A549 (cell line): ENCODE measurements around the gene ASTN1. TPM values are rescaled to one million over a fixed set of nuclear protein-coding genes. Genes with fewer than 3 reads are reported as not detected.

Experiments used
- ATAC-seq, 2 experiments: fragments of 200-7000 bp in 1 of 2; fragments of >200 bp in 1 of 2; cut with Nextera tagmentation in 1 of 2; cut with Tn5 transposase in 1 of 2; 3 replicates each; pipeline versions ENCODE4 v1.8.0 to v1.9.1; 2018 to 2020; ENCODE audit warnings: mild to moderate bottlenecking in 1 of 2, moderate library complexity in 1 of 2
- CTCF ChIA-PET: fragments of 300-600 bp; sonication (Branson Sonifier 250); formaldehyde crosslinking; extraction: SDS; loops from one replicate; lab custom pipeline; 2021; ENCODE audit warnings: antibody characterized with exemption, inconsistent platforms; lab: Yijun Ruan, JAX
- POLR2A ChIA-PET: fragments of 350-600 bp; formaldehyde crosslinking; extraction: SDS; loops from one replicate; lab custom pipeline; 2021; ENCODE audit warnings: antibody characterized with exemption, inconsistent platforms; lab: Yijun Ruan, JAX
- DNase-seq, 2 experiments: peaks; one replicate each; pipeline versions ENCODE4 v3.0.0 to v3.0.0-alpha.2; 2011 to 2016; ENCODE audit warnings: low read depth in 1 of 2, low spot score in 1 of 2
- FAIRE-seq: peaks from 2 replicates; lab custom pipeline; 2011; peaks lifted over from hg19 to GRCh38; lab: Jason Lieb, UNC
- H3K27ac ChIP-seq, 2 experiments: fragments of >200 bp; sonication (Bioruptor Twin); formaldehyde crosslinking; 3 replicates each; pipeline ENCODE4 v1.5.1; 2016 to 2017
- H3K4me1 ChIP-seq: fragments of >200 bp; sonication (Bioruptor Twin); formaldehyde crosslinking; 3 replicates; pipeline ENCODE4 v1.6.1; 2016
- H3K4me2 ChIP-seq: fragments of >200 bp; sonication (Bioruptor Twin); formaldehyde crosslinking; 3 replicates; pipeline ENCODE4 v1.6.1; 2016
- H3K4me3 ChIP-seq: fragments of >200 bp; sonication (Bioruptor Twin); formaldehyde crosslinking; 3 replicates; pipeline ENCODE4 v1.5.1; 2016
- H3K9me3 ChIP-seq: fragments of >200 bp; sonication (Bioruptor Twin); formaldehyde crosslinking; 3 replicates; pipeline ENCODE4 v1.6.1; 2016
- BCL3 ChIP-seq: fragments of >200 bp; sonication (Bioruptor Twin); formaldehyde crosslinking; IDR thresholded peaks from 3 replicates; pipeline ENCODE4 v1.6.1; 2016
- EHF ChIP-seq: fragments of 250-450 bp; sonication (Bioruptor Pico); IDR thresholded peaks from 2 replicates; pipeline ENCODE4 v1.5.0; 2020; ENCODE audit warnings: mild to moderate bottlenecking
- ESRRA ChIP-seq: fragments of 150-350 bp; IDR thresholded peaks from 2 replicates; pipeline ENCODE4 v1.6.1; 2014; ENCODE audit warnings: mild to moderate bottlenecking, low read length, borderline replicate concordance
- FOSL2 ChIP-seq, 2 experiments: fragments of 450-650 bp in 1 of 2; fragments of >200 bp in 1 of 2; sonication (Bioruptor Twin) in 1 of 2; formaldehyde crosslinking; IDR thresholded peaks; 2 replicates each; pipeline versions ENCODE4 v1.5.0 to v1.6.1; 2016 to 2020; ENCODE audit warnings: mild to moderate bottlenecking in 1 of 2, moderate library complexity in 1 of 2
- HOXA7 ChIP-seq: fragments of 250-450 bp; sonication (Bioruptor Pico); IDR thresholded peaks from 2 replicates; pipeline ENCODE4 v1.5.0; 2020; ENCODE audit warnings: mild to moderate bottlenecking, moderate library complexity
- JUN ChIP-seq, 2 experiments: fragments of >200 bp; sonication (Bioruptor Twin); formaldehyde crosslinking; IDR thresholded peaks; 2 replicates in 1 of 2; 3 replicates in 1 of 2; pipeline ENCODE4 v1.6.1; 2016 to 2017
- JUNB ChIP-seq: fragments of >200 bp; sonication (Bioruptor Twin); formaldehyde crosslinking; IDR thresholded peaks from 2 replicates; pipeline ENCODE4 v1.6.1; 2016
- KDM5A ChIP-seq: fragments of 200-600 bp; sonication (generic); IDR thresholded peaks from 2 replicates; pipeline ENCODE4 v1.6.1; 2016; ENCODE audit warnings: antibody characterized with exemption, mild to moderate bottlenecking
- MAX ChIP-seq: IDR thresholded peaks from 2 replicates; pipeline ENCODE4 v1.6.1; 2012
- NFE2L2 ChIP-seq: fragments of 150-350 bp; conservative IDR thresholded peaks from 2 replicates; pipeline ENCODE4 v1.6.1; 2014; ENCODE audit warnings: low read length
- NPAS2 ChIP-seq: fragments of 250-450 bp; sonication (Bioruptor Pico); IDR thresholded peaks from 2 replicates; pipeline ENCODE4 v1.8.0; 2022; ENCODE audit warnings: mild to moderate bottlenecking, moderate library complexity, borderline replicate concordance
- SREBF2 ChIP-seq: fragments of 450-650 bp; IDR thresholded peaks from 2 replicates; pipeline ENCODE4 v1.6.1; 2014; ENCODE audit warnings: mild to moderate bottlenecking, moderate library complexity
- TFCP2L1 ChIP-seq: fragments of 250-450 bp; sonication (Bioruptor Pico); IDR thresholded peaks from 2 replicates; pipeline ENCODE4 v1.5.0; 2021; ENCODE audit warnings: mild to moderate bottlenecking
- ZC3H11A ChIP-seq: fragments of 450-650 bp; IDR thresholded peaks from 2 replicates; pipeline ENCODE4 v1.6.1; 2014; ENCODE audit warnings: antibody characterized with exemption, mild to moderate bottlenecking
- WGBS: methylation state at CpG from one replicate; pipeline ENCODE4 v1.1.6; 2017; ENCODE audit errors: missing lambda C conversion rate; 5-methylcytosine and 5-hydroxymethylcytosine counted together
- polyA plus RNA-seq, 4 experiments: library from polyadenylated mRNA; depleted of rRNA in 3 of 4; stranded (reverse); fragments of >200 nt; fragmentation: RNase III in 1 of 4; extraction: RNeasy Plus Mini Kit Qiagen cat#74134 plus additional on column Dnase treatment in 1 of 4; gene quantifications; 2 replicates in 3 of 4; 3 replicates in 1 of 4; pipeline ENCODE4 v1.2.3, GENCODE V29; 2011 to 2017
- TF ChIP-seq, protein P1 (sequence below): fragments of 250-450 bp; sonication (Bioruptor Pico); IDR thresholded peaks from 2 replicates; pipeline ENCODE4 v1.5.0; 2021; ENCODE audit warnings: mild to moderate bottlenecking, moderate library complexity, borderline replicate concordance
- TF ChIP-seq, protein P2 (sequence below): fragments of >200 bp; sonication (Bioruptor Twin); formaldehyde crosslinking; IDR thresholded peaks from 3 replicates; pipeline ENCODE4 v1.5.1; 2016
- TF ChIP-seq, protein P3 (sequence below): fragments of 150-350 bp; IDR thresholded peaks from 2 replicates; pipeline ENCODE4 v1.6.1; 2014; ENCODE audit warnings: low read depth, mild to moderate bottlenecking, low read length
- TF ChIP-seq, protein P4 (sequence below): fragments of 450-650 bp; IDR thresholded peaks from 2 replicates; pipeline ENCODE4 v1.6.1; 2014; ENCODE audit warnings: antibody characterized with exemption

Gene ASTN1
- polyA plus RNA-seq, 2 of the 4 experiments (the other 2 are of a cell fraction) = not detected

DNA sequence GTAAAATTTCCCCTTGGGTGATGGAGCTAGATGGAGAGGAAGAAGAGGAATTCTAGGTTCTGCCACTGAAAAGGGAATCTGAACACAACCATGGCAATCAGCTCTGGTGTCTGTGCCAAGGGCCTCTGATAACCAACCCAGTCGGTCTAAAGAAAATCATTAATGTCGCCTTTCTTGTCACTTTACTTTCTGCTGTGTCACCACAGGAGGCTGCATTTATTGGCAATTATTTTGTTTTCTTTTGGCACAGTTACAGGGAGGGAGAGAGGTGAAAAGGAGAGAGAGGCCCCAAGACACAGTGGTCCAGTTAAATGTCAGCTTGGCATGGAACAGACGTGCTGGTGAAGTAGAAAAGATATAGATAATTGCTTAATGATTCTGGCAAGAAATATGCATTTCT lies 287.0 kb downstream of the ASTN1 start:
- H3K4me3 ChIP-seq = no peak overlapping the region
- WGBS = 11% methylated on average over 3 of the region's 3 CpGs
- FAIRE-seq (no peak), ATAC-seq (no peak), DNase-seq (no peak)
- ChIA-PET CTCF (interaction anchor here (0.9 to 2.6 kb wide), 4 partner anchors 9 to 502 kb away, joined by 3 to 7 read pairs (median 3); no protein-coding TSS in a partner anchor), POLR2A (no interaction called here)
- H3K27ac ChIP-seq = no peak overlapping the region
- H3K4me1 ChIP-seq = no peaks in the 10 kb centered on the region
- H3K9me3 ChIP-seq = no peaks in the 10 kb centered on the region
- no peak overlapping the region for H3K4me2 ChIP-seq
- no peak for TF ChIP-seq ZC3H11A
- TF ChIP-seq BCL3 = no peak

DNA sequence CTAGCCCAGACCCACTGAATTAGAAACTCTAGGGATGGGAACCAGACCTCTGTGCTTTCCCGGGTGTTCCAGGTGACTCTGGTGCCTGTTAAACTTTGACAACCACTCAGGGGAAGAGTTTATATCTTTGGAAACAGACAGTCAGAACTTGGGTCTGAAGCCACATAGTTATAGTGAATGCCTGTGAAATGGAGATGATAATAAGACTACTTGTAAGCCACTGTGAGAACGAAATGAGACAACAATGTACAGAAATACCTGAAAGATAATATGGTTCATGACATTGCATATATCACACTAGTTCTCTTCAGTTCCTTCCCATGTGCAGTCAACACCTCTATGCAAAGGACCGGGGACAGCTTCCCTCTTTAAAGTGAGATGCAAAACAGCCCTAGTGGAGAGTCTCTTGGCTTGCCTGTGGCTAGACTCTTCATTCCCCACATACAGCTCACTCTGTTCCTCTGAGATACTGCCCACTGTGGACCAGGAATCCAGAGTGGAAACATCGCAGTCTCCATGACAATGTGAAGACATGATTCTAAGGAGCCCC lies 287.5 kb downstream of the ASTN1 start:
- DNase-seq = no peak

DNA sequence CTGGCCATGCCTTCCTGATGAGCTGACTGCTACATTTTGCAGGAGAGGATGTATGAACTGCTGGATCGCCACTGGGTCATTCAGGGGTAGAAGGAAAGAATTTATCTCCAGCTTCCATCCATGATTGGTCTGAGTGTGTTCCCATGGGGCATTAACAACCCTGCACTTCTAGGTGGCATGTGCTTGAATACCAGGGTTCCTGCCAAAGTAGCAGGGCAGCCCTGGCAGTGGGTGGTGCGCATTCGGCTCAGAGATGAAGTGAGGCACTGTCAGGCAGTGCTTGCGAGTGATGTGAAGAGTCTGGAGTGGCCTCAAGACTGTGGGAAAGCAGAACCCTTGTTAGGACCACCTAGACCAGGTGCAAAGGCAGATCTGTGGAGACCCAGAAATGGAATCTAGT lies 294.9 kb downstream of the ASTN1 start:
- FAIRE-seq = no peak
- ATAC-seq = no peak
- no peaks in the 10 kb centered on the region for H3K4me1 ChIP-seq
- TF ChIP-seq NFE2L2 (no peak), NPAS2 (CRISPR knock-in tag) (no peak), KDM5A (no peak)
- H3K9me3 ChIP-seq = no peaks in the 10 kb centered on the region
- POLR2A ChIA-PET = no interaction called here
- no peak overlapping the region for H3K4me3 ChIP-seq
- 3% methylated on average over 4 of the region's 4 CpGs for WGBS
- CTCF ChIA-PET = no interaction called here
- H3K27ac ChIP-seq = no peak overlapping the region
- H3K4me2 ChIP-seq = no peak overlapping the region
- no peak for DNase-seq

More for the DNA sequence above, 287.5 kb downstream of the ASTN1 start:
- Histone ChIP-seq H3K4me2 (no peak overlapping the region), H3K27ac (no peak overlapping the region), H3K4me3 (no peak overlapping the region), H3K9me3 (no peaks in the 10 kb centered on the region), H3K4me1 (no peaks in the 10 kb centered on the region)
- TF ChIP-seq, protein P1, sequence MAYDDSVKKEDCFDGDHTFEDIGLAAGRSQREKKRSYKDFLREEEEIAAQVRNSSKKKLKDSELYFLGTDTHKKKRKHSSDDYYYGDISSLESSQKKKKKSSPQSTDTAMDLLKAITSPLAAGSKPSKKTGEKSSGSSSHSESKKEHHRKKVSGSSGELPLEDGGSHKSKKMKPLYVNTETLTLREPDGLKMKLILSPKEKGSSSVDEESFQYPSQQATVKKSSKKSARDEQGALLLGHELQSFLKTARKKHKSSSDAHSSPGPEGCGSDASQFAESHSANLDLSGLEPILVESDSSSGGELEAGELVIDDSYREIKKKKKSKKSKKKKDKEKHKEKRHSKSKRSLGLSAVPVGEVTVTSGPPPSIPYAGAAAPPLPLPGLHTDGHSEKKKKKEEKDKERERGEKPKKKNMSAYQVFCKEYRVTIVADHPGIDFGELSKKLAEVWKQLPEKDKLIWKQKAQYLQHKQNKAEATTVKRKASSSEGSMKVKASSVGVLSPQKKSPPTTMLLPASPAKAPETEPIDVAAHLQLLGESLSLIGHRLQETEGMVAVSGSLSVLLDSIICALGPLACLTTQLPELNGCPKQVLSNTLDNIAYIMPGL (CRISPR knock-in tag) = no peak
- TF ChIP-seq, protein P2, sequence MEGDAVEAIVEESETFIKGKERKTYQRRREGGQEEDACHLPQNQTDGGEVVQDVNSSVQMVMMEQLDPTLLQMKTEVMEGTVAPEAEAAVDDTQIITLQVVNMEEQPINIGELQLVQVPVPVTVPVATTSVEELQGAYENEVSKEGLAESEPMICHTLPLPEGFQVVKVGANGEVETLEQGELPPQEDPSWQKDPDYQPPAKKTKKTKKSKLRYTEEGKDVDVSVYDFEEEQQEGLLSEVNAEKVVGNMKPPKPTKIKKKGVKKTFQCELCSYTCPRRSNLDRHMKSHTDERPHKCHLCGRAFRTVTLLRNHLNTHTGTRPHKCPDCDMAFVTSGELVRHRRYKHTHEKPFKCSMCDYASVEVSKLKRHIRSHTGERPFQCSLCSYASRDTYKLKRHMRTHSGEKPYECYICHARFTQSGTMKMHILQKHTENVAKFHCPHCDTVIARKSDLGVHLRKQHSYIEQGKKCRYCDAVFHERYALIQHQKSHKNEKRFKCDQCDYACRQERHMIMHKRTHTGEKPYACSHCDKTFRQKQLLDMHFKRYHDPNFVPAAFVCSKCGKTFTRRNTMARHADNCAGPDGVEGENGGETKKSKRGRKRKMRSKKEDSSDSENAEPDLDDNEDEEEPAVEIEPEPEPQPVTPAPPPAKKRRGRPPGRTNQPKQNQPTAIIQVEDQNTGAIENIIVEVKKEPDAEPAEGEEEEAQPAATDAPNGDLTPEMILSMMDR = no peak
- TF ChIP-seq, protein P3, sequence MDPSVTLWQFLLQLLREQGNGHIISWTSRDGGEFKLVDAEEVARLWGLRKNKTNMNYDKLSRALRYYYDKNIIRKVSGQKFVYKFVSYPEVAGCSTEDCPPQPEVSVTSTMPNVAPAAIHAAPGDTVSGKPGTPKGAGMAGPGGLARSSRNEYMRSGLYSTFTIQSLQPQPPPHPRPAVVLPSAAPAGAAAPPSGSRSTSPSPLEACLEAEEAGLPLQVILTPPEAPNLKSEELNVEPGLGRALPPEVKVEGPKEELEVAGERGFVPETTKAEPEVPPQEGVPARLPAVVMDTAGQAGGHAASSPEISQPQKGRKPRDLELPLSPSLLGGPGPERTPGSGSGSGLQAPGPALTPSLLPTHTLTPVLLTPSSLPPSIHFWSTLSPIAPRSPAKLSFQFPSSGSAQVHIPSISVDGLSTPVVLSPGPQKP = no peak
- WGBS = 29% methylated on average over 4 of the region's 4 CpGs
- FAIRE-seq = no peak
- ChIA-PET POLR2A (no interaction called here), CTCF (interaction anchor here (0.9 to 2.6 kb wide), 4 partner anchors 9 to 502 kb away, joined by 3 to 7 read pairs (median 3); no protein-coding TSS in a partner anchor)
- ATAC-seq = no peak

- no peak for DNase-seq
- ChIA-PET POLR2A (no interaction called here), CTCF (no interaction called here)
- Histone ChIP-seq H3K4me3 (no peak overlapping the region), H3K9me3 (no peaks in the 10 kb centered on the region), H3K27ac (no peak overlapping the region), H3K4me2 (no peak overlapping the region), H3K4me1 (no peaks in the 10 kb centered on the region)
- TF ChIP-seq JUNB (no peak), EHF (CRISPR knock-in tag) (no peak), JUN (IDR thresholded peaks at IDR 0.05) (no peak), MAX (no peak), FOSL2 (IDR thresholded peaks at IDR 0.05) (no peak), FOSL2 (CRISPR knock-in tag; IDR thresholded peaks at IDR 0.05) (no peak), HOXA7 (CRISPR knock-in tag) (no peak), NFE2L2 (no peak), SREBF2 (no peak), TFCP2L1 (CRISPR knock-in tag) (no peak), ESRRA (no peak)
- TF ChIP-seq, protein P4, sequence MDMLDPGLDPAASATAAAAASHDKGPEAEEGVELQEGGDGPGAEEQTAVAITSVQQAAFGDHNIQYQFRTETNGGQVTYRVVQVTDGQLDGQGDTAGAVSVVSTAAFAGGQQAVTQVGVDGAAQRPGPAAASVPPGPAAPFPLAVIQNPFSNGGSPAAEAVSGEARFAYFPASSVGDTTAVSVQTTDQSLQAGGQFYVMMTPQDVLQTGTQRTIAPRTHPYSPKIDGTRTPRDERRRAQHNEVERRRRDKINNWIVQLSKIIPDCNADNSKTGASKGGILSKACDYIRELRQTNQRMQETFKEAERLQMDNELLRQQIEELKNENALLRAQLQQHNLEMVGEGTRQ = no peak
- 0% methylated on average over 1 of the region's 1 CpG for WGBS
- ATAC-seq = no peak
- FAIRE-seq = no peak
Measured at GRCh38 chr1:176866011-176866714, 298.3 kb downstream of the ASTN1 start.
